Activated CD8-positive, alpha-beta memory T cell treated with anti-CD3 and anti-CD28 coated beads, Interleukin-2, amount 50 U/mL, for 48 hours (primary cell): ENCODE data around the gene PKP4.

ENCODE experiments used
- DNase-seq: peaks from one replicate; pipeline ENCODE4 v3.0.0-alpha.2; 2020

Gene PKP4

GRCh38 chr2:158546412-158547144 lies 89.8 kb downstream of the PKP4 start:
- DNase-seq, result no peak

- no peak for DNase-seq
These were observed 96.5 kb downstream of the PKP4 start for GRCh38 chr2:158553257-158553656.

GRCh38 chr2:158554996-158555395 lies 98.2 kb downstream of the PKP4 start:
- no peak for DNase-seq

- no peak for DNase-seq
These were observed 99.4 kb downstream of the PKP4 start for GRCh38 chr2:158556124-158556523.

GRCh38 chr2:158557752-158558151 lies 101.0 kb downstream of the PKP4 start:
- DNase-seq, result no peak

GRCh38 chr2:158559252-158559651 lies 102.5 kb downstream of the PKP4 start:
- DNase-seq, result no peak

GRCh38 chr2:158560259-158560658 lies 103.5 kb downstream of the PKP4 start:
- DNase-seq, result no peak

- no peak for DNase-seq
These were observed 104.3 kb downstream of the PKP4 start for GRCh38 chr2:158561054-158561453.

- no peak for DNase-seq
These were observed 110.5 kb downstream of the PKP4 start for GRCh38 chr2:158567208-158567607.

- no peak for DNase-seq
These were observed 112.5 kb downstream of the PKP4 start for GRCh38 chr2:158569284-158569683.

- DNase-seq, result no peak
These were observed 114.1 kb downstream of the PKP4 start for GRCh38 chr2:158570869-158571268.

- DNase-seq, result no peak
These were observed 117.0 kb downstream of the PKP4 start for GRCh38 chr2:158573739-158574138.

GRCh38 chr2:158575051-158575635 lies 118.4 kb downstream of the PKP4 start:
- no peak for DNase-seq

- no peak for DNase-seq
These were observed 120.4 kb downstream of the PKP4 start for GRCh38 chr2:158577141-158577540.

GRCh38 chr2:158578703-158579330 lies 122.1 kb downstream of the PKP4 start:
- no peak for DNase-seq

- DNase-seq, result no peak
These were observed 123.2 kb downstream of the PKP4 start for GRCh38 chr2:158579928-158580327.

GRCh38 chr2:158580760-158581159 lies 124.0 kb downstream of the PKP4 start:
- no peak for DNase-seq

GRCh38 chr2:158582670-158583069 lies 125.9 kb downstream of the PKP4 start:
- no peak for DNase-seq

GRCh38 chr2:158583923-158584322 lies 127.2 kb downstream of the PKP4 start:
- DNase-seq, result no peak

GRCh38 chr2:158586491-158586890 lies 129.7 kb downstream of the PKP4 start:
- no peak for DNase-seq

GRCh38 chr2:158589303-158589702 lies 132.6 kb downstream of the PKP4 start:
- no peak for DNase-seq

- DNase-seq, result no peak
These were observed 142.2 kb downstream of the PKP4 start for GRCh38 chr2:158598862-158599517.

GRCh38 chr2:158599609-158600008 lies 142.9 kb downstream of the PKP4 start:
- no peak for DNase-seq
